ENCODE results near the gene YAF2.

YAF2 gene, protein sequence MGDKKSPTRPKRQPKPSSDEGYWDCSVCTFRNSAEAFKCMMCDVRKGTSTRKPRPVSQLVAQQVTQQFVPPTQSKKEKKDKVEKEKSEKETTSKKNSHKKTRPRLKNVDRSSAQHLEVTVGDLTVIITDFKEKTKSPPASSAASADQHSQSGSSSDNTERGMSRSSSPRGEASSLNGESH

DNA sequence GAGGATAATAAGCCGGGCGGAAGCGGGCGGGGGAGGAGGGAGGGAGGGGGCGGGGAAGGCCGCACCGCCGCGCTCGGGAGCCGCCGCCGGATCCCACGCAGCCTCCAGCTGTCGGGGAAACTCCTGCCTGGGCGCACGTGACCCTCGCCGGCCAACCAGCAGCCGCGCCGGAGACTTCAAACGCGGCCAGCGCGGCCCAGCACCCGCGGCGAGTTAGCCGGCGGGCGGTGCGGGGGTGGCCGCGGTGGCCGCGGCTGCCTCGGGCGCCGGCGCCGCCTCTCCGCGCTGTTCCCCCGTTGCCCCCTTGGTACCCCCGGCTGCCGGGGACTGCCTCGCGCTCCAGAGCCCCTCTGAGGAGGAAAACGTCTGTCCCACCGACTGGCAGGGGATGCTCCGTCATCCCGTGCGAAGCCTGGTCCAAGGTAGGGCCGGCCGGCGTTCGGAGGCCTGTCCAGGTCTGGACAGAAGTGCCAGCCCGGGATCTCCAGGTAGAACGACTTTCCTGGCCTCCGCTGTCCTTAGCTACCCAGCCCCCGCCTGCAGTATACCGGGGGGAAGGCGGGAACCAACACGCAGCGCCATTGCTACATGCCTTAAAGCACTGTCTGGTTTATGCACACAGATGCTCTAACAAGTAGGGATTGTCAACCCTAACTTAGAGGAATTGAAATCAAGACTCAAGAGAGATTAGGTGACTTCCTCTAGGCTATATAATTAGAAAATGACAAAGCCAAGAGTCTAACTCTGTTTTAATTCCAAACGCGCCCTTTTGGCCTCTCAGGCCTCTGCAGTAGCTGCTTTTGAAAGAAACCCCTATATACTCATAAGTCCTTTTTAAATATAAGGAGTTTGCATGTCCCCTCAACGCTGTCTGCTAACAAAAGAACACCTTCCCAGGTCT lies at the start of gene YAF2:
Gene YAF2 (minus strand): TSS at position 9 of the 901 bp plus-strand sequence. CDS start 68 bp downstream, outside the sequence.
- DNase-seq (ENCODE audit: low spot score in 2 of 2) (peak; percentile 76 to 90), ATAC-seq (peak; percentile 88)
- Mint-ChIP-seq H3K27ac (peak within 1 kb of the TSS; percentile 89), H3K4me3 (peak within 1 kb of the TSS; percentile 90), H3K4me1 (peaks cover 34% of the 10 kb centered on the region), H3K9me3 (no peaks in the 10 kb centered on the region), H3K36me3 (peaks cover 37% of the 10 kb centered on the region)

DNA sequence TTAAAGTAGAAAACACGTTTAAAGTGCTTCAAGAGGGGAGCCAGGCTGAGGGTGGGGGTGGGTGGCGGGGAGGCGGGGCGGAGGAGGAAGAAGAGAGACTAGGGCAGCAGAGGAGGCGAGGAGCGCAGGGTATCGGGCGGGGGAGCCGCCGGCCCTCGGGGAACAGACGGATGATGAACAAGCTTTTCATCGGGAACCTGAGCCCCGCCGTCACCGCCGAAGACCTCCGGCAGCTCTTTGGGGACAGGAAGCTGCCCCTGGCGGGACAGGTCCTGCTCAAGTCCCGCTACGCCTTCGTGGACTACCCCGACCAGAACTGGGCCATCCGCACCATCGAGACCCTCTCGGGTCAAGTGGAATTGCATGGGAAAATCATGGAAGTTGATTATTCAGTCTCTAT lies 48.7 kb upstream of the YAF2 start:
- no peaks in the 10 kb centered on the region for H3K9me3 Mint-ChIP-seq

DNA sequence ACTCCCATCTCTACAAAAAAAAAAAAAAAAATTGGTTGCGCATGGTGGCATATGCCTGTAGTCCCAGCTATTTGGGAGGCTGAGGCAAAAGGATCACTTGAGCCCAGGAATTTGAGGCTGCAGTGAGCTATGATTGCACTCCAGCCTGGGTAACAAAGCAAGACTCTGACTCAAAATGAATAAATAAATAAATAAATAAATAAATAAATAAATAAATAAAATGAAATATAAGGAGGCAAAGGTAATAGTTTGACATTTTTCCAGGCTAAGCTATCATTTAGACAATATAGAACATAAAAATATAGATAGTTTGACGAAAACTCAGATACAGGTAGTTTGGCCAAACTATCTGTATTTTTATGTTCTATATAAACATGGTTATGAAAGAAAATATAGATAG lies 47.4 kb upstream of the YAF2 start:
- Mint-ChIP-seq H3K4me1 (no peaks in the 10 kb centered on the region), H3K36me3 (no peaks in the 10 kb centered on the region), H3K27ac (no peak overlapping the region), H3K9me3 (no peaks in the 10 kb centered on the region), H3K4me3 (no peak overlapping the region)
- ATAC-seq (no peak), DNase-seq (ENCODE audit: low spot score in 2 of 2) (no peak)

More for the DNA sequence above, 48.7 kb upstream of the YAF2 start:
- H3K4me1 Mint-ChIP-seq = no peaks in the 10 kb centered on the region
- no peak for DNase-seq (ENCODE audit: low spot score in 2 of 2)
- ATAC-seq = no peak
- no peak overlapping the region for H3K27ac Mint-ChIP-seq
- H3K4me3 Mint-ChIP-seq = no peak overlapping the region
- H3K36me3 Mint-ChIP-seq = no peaks in the 10 kb centered on the region

DNA sequence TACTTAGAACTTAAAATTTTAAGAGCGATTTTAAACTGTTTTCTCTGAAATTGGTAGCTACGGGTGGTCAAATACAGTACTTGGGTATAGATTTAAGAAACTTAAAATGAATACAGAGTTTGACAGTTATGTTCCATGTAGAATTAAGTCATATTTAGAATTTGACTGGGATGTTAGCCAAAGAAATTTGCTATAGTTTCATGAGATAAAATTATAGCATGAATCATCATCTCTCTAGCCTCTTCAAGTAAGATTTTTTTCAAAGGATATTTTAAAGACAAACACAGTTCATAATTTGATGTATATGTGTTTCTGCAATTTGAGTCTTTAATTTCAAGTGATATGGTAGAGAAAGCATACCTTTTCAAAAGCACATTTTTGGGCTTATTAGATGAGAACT lies 46.8 kb upstream of the YAF2 start:
- Mint-ChIP-seq H3K9me3 (no peaks in the 10 kb centered on the region), H3K36me3 (no peaks in the 10 kb centered on the region), H3K4me1 (no peaks in the 10 kb centered on the region), H3K27ac (no peak overlapping the region), H3K4me3 (no peak overlapping the region)
- no peak for ATAC-seq
- DNase-seq (ENCODE audit: low spot score in 2 of 2) = no peak

DNA sequence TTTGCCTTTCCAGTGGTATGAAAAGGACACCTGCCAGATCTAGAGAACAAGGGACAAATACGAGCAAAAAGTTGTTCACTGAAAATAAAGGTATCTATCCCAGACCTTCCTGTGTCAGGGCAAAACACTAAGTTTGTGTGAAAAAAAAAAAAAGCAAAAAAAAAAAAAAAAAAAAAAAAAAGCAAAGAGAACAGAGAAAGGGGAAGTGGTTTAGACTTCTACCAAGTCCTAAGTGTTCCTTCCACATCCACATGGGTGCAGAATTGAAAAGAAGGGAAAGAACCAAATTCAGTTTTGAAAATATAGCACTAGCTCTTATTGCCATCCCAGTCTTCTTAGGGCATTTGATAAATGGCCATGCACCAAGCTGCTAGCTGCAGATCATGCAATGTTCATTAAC lies 46.1 kb upstream of the YAF2 start:
- DNase-seq (ENCODE audit: low spot score in 2 of 2) (no peak), ATAC-seq (no peak)
- H3K4me1 Mint-ChIP-seq = no peaks in the 10 kb centered on the region
- no peaks in the 10 kb centered on the region for H3K36me3 Mint-ChIP-seq
- no peak overlapping the region for H3K27ac Mint-ChIP-seq
- no peaks in the 10 kb centered on the region for H3K9me3 Mint-ChIP-seq
- no peak overlapping the region for H3K4me3 Mint-ChIP-seq

DNA sequence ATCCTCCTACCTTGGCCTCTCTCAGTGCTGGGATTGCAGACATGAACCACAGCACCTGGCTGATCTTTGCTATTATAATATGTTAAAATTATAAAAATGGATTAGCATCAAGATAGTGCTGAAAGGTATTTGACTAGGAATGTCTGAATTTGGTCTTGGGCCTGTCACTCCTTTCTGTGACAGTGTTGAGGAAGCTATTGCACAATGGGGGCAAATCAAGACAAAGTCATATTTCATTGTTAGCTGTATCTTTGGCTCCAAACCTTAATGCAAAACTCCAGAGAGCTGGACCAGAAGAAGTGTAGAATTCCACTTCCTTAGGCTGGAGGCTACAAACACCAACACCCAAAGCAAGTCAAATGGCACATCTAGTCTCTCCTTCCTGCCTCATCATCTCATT lies 45.7 kb upstream of the YAF2 start:
- H3K4me1 Mint-ChIP-seq = no peaks in the 10 kb centered on the region
- H3K4me3 Mint-ChIP-seq = no peak overlapping the region
- no peaks in the 10 kb centered on the region for H3K9me3 Mint-ChIP-seq
- no peaks in the 10 kb centered on the region for H3K36me3 Mint-ChIP-seq
- no peak overlapping the region for H3K27ac Mint-ChIP-seq
- ATAC-seq (no peak), DNase-seq (ENCODE audit: low spot score in 2 of 2) (no peak)

DNA sequence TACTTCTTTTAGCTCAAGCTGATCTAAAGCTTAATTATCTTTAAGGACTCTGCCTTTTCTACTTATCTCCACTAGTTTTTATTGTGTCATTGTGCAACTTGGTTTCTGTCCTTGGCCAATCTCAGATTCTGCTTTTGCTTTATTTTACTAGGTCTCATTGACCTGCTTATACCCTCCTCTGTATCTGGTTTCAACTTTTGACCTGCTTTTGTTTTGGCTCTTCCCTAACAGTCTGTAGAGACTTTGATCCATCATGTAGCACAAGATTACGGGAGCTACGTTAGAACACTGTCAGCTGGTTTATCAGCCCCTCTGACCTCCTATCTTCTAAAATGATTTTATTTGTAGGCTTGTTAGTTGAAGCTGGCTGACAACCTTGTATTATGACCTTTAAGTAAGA lies 44.2 kb upstream of the YAF2 start:
- no peaks in the 10 kb centered on the region for H3K36me3 Mint-ChIP-seq
- ATAC-seq = no peak

DNA sequence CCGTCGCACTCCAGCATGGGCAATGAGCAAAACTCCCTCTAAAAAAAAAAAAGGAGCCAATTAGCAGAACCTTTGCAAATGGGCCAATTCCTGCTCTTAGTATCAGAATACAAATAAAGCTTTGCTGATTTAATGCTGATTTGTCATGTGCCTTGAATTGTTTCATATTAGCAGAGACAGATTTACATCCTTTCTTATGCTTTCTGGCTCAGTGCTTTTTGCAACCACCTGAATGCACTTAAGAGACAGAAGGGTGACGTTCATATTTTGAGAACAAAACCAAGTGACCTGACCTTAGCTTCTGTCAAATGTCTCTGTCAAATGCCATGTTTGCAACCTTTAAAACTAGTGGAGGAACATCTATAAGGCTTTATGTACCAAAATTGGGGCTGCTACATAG lies 43.8 kb upstream of the YAF2 start:
- no peak for ATAC-seq
- Mint-ChIP-seq H3K36me3 (no peaks in the 10 kb centered on the region), H3K4me1 (no peaks in the 10 kb centered on the region), H3K4me3 (no peak overlapping the region), H3K27ac (no peak overlapping the region), H3K9me3 (no peaks in the 10 kb centered on the region)
- no peak for DNase-seq (ENCODE audit: low spot score in 2 of 2)

More for the DNA sequence above, 44.2 kb upstream of the YAF2 start:
- DNase-seq (ENCODE audit: low spot score in 2 of 2) = no peak
- Mint-ChIP-seq H3K4me3 (no peak overlapping the region), H3K9me3 (no peaks in the 10 kb centered on the region), H3K4me1 (no peaks in the 10 kb centered on the region), H3K27ac (no peak overlapping the region)

DNA sequence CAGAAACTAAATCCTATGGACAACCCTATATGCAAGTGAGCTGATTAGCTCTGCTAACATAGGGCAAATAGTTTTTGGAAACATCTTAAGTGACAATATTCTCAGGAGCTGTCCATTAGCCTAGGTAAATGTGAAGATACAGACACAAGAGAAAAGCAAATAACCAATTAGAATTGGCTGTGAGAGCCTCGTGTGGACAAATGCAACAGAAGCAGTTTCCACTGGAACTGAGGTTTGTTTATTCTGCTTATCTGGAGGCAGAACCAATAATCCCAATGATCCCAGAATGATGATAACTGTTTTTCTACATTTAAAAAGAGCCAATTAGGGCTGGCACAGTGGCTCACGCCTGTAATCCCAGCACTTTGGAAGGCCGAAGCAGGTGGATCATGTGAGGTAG lies 43.2 kb upstream of the YAF2 start:
- no peaks in the 10 kb centered on the region for H3K4me1 Mint-ChIP-seq

DNA sequence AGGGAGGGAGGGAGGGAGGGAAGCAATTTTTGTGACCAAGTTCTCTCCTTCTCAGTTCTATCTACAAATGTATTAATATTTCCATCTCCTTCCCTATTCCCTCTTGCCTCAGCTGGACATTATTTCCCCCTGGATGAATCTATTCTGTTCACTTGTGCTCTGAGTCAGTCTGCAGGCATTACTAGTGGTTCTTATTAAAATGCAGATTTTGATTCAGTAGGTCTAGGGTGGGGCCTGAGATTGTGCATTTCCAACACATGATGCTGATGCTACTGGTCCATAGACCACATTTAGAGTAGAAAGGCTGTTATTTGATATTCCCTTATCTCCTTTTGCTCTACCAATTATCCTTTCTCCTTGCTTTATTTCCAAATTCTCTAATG lies 40.1 kb upstream of the YAF2 start:
- Mint-ChIP-seq H3K36me3 (no peaks in the 10 kb centered on the region), H3K27ac (no peak overlapping the region), H3K9me3 (no peaks in the 10 kb centered on the region), H3K4me1 (no peaks in the 10 kb centered on the region), H3K4me3 (no peak overlapping the region)
- ATAC-seq (no peak), DNase-seq (ENCODE audit: low spot score in 2 of 2) (no peak)

More for the DNA sequence above, 43.2 kb upstream of the YAF2 start:
- no peaks in the 10 kb centered on the region for H3K9me3 Mint-ChIP-seq
- no peak overlapping the region for H3K4me3 Mint-ChIP-seq
- no peaks in the 10 kb centered on the region for H3K36me3 Mint-ChIP-seq
- no peak overlapping the region for H3K27ac Mint-ChIP-seq
- ATAC-seq (no peak), DNase-seq (ENCODE audit: low spot score in 2 of 2) (no peak)

DNA sequence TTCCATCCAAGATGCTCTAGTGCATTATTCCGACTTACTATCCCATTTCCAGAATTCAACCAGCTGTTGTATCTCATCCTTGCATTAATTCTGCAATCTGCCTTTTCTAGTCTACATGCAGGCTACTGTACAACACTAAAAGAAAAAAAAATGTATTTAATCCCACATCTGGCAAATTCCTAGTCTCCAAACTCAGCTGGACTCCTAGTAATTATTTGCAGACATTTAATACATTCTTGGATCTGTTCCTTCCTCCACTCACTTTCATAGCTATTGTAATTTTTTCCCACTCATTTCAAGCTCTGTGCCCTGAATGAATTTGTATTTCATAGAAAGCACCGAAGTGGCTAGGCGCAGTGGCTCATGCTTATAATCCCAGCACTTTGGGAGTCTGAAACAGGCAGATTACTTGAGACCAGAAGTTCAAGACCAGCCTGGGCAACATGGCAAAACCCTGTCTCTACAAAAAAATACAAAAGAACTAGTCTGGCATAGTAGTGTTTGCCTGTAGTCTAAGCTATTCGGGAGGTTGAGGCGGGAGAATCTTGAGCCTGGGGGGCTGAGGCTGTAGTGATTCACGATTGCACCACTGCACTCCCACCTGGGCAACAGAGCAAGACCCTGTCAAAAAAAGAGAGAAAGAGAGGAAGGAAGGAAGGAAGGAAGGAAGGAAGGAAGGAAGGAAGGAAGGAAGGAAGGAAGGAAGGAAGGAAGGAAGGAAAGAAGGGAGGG lies 39.5 kb upstream of the YAF2 start:
- Mint-ChIP-seq H3K36me3 (no peaks in the 10 kb centered on the region), H3K27ac (no peak overlapping the region), H3K4me1 (no peaks in the 10 kb centered on the region), H3K9me3 (no peaks in the 10 kb centered on the region), H3K4me3 (no peak overlapping the region)
- DNase-seq (ENCODE audit: low spot score in 2 of 2) (no peak), ATAC-seq (no peak)

DNA sequence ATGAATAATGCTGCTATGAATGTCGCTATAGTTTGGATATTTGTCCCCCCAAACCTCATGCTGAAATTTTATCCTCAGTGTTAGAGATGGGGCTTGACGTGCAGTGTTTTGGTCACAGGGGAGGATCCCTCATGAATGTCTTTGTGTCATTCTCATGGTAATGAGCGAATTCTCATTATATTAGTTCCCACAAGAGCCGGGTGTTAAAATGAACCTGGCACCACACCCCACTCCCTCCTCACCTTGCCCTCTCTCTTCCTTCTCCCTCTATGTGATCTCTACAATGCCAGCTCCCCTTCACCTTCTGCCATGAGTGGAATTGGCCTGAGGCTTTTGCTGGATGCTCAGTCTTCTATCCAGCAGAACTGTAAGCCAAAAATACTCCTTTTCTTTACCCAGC lies 37.5 kb upstream of the YAF2 start:
- Mint-ChIP-seq H3K9me3 (no peaks in the 10 kb centered on the region), H3K4me1 (peaks cover 7% of the 10 kb centered on the region), H3K36me3 (no peaks in the 10 kb centered on the region), H3K27ac (no peak overlapping the region), H3K4me3 (no peak overlapping the region)
- DNase-seq (ENCODE audit: low spot score in 2 of 2) (no peak), ATAC-seq (no peak)

DNA sequence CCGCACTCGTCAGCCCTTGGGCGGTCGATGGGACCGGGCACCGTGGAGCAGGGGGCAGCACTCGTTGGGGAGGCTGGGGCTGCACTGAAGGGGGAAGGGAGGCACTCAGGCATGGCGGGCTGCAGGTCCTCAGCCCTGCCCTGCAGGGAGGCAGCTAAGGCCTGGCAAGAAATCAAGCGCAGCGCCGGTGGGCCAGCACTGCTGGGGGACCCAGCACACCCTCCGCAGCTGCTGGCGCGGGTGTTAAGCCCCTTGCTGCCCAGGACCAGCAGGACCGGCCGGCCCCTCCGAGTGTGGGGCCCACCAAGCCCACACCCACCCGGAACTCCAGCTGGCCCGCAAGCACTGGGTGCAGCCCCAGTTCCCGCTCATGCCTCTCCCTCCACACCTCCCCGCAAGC lies 35.7 kb upstream of the YAF2 start:
- ATAC-seq = no peak
- H3K4me3 Mint-ChIP-seq = no peak overlapping the region

DNA sequence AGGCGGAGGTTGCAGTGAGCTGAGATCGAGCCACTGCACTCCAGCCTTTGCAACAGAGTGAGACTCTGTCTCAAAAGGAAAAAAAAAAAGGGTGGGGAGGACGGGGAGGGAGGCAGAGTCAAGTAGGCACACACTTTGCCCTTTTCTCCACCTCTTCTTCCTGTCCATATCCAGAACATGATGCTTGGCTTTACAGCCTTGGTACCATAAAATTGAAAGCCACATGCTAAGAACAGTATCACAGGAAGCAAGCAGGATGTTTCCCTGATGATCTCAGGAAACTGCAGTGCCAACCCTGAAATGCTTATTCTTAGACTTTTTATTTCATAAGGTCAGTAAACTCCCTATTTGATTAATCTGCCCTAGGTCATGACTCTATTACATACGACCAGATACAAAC lies 32.5 kb upstream of the YAF2 start:
- no peak overlapping the region for H3K4me3 Mint-ChIP-seq
- no peak for ATAC-seq

More for the DNA sequence above, 35.7 kb upstream of the YAF2 start:
- no peak overlapping the region for H3K27ac Mint-ChIP-seq
- no peaks in the 10 kb centered on the region for H3K9me3 Mint-ChIP-seq
- peaks cover 7% of the 10 kb centered on the region for H3K4me1 Mint-ChIP-seq
- no peaks in the 10 kb centered on the region for H3K36me3 Mint-ChIP-seq
- DNase-seq (ENCODE audit: low spot score in 2 of 2) = no peak

DNA sequence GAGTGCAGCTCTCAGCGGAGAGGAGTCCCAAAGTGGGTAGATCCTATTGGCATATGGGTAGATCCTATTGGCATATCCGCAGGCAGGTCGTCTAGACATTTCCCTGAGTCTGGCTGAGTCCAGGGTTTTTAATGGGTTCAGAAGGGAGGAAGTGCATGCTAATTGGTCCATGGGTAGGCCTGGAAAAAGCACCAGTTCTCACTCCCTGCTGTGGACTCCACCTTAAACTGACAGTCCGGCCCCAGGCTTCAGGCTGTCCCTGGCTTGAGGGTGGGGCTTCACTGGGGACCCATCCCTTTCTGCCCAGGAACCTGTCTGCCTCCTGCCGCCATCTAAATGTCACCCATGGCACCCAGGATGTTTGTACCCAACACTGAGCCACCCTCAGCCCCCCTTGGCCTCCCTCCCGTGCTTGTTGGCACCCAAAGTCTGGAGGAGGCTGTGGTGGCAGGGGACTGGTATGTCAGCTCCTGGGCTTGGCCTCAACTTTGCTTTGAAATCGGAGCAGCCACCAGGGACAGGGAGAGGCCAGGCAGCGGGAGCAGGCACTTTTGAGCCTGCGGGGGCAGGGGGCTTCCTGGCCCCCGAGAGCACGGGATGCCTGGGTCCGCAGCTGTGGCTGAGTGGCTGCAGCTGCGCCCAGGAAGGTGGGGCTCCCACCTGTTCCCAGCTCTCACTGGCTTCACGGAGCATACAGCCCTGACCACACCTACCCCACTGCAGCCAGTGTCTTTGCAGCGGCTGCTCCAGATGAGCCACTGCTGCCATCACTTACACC lies 29.6 kb upstream of the YAF2 start:
- ATAC-seq (no peak), DNase-seq (ENCODE audit: low spot score in 2 of 2) (no peak)
- H3K4me3 Mint-ChIP-seq = no peak overlapping the region
- H3K36me3 Mint-ChIP-seq = no peaks in the 10 kb centered on the region
- no peak overlapping the region for H3K27ac Mint-ChIP-seq
- no peaks in the 10 kb centered on the region for H3K9me3 Mint-ChIP-seq
- H3K4me1 Mint-ChIP-seq = peaks cover 7% of the 10 kb centered on the region

More for the DNA sequence above, 32.5 kb upstream of the YAF2 start:
- no peak for DNase-seq (ENCODE audit: low spot score in 2 of 2)
- H3K27ac Mint-ChIP-seq = no peak overlapping the region
- H3K9me3 Mint-ChIP-seq = no peaks in the 10 kb centered on the region
- H3K36me3 Mint-ChIP-seq = no peaks in the 10 kb centered on the region
- peaks cover 7% of the 10 kb centered on the region for H3K4me1 Mint-ChIP-seq

Data from stimulated activated effector memory CD8-positive, alpha-beta T cell treated with anti-CD3 and anti-CD28 coated beads, Interleukin-12 subunit alpha, Interleukin-12 subunit beta, amount 100 ng/mL, for 72 hours (primary cell).